T-helper 17 cell (primary cell): Measurements from ENCODE around the gene CASP2. TPM values are rescaled to one million over a fixed set of nuclear protein-coding genes. Genes with fewer than 3 reads are reported as not detected.

ENCODE experiments used
- ATAC-seq: fragments of 150-1000 bp; cut with Tn5 transposase; 2 replicates; pipeline ENCODE4 v1.10.0; 2021; ENCODE audit warnings: mild to moderate bottlenecking, moderate library complexity
- DNase-seq, 3 donors: peaks; one replicate each; pipeline versions ENCODE4 v3.0.0 to v3.0.0-alpha.2; 2020 to 2021
- H3K9me3 ChIP-seq: one replicate; pipeline ENCODE4 v1.7.0; 2013; ENCODE audit warnings: low read length, mild to moderate bottlenecking; ENCODE audit not compliant: control insufficient read depth, poor library complexity, severe bottlenecking
- H3K27ac Mint-ChIP-seq: one replicate; pipeline ENCODE4 v1.8.0; 2022; ENCODE audit warnings: mild to moderate bottlenecking, moderate library complexity, mixed read lengths
- H3K27me3 Mint-ChIP-seq: one replicate; pipeline ENCODE4 v1.8.0; 2022; ENCODE audit warnings: mixed read lengths
- H3K36me3 Mint-ChIP-seq: one replicate; pipeline ENCODE4 v1.8.0; 2022; ENCODE audit warnings: low read depth, mixed read lengths
- H3K4me1 Mint-ChIP-seq: one replicate; pipeline ENCODE4 v1.8.0; 2022; ENCODE audit warnings: mild to moderate bottlenecking, mixed read lengths
- H3K4me3 Mint-ChIP-seq: one replicate; pipeline ENCODE4 v1.8.0; 2022; ENCODE audit warnings: mild to moderate bottlenecking, moderate library complexity, mixed read lengths
- total RNA-seq, 4 donors: library from RNA in 2 of 4; stranded (reverse) in 2 of 4; gene quantifications; one replicate each; pipeline ENCODE4 v1.2.3 and lab custom pipeline; 2022 to 2026

The CASP2 gene
- total RNA-seq (10 to 100 TPM; 49.3 to 52.5 TPM), total RNA-seq (lab: John Stamatoyannopoulos, UW) (48.6 to 56.0 reads per million in 2 donors)

DNA sequence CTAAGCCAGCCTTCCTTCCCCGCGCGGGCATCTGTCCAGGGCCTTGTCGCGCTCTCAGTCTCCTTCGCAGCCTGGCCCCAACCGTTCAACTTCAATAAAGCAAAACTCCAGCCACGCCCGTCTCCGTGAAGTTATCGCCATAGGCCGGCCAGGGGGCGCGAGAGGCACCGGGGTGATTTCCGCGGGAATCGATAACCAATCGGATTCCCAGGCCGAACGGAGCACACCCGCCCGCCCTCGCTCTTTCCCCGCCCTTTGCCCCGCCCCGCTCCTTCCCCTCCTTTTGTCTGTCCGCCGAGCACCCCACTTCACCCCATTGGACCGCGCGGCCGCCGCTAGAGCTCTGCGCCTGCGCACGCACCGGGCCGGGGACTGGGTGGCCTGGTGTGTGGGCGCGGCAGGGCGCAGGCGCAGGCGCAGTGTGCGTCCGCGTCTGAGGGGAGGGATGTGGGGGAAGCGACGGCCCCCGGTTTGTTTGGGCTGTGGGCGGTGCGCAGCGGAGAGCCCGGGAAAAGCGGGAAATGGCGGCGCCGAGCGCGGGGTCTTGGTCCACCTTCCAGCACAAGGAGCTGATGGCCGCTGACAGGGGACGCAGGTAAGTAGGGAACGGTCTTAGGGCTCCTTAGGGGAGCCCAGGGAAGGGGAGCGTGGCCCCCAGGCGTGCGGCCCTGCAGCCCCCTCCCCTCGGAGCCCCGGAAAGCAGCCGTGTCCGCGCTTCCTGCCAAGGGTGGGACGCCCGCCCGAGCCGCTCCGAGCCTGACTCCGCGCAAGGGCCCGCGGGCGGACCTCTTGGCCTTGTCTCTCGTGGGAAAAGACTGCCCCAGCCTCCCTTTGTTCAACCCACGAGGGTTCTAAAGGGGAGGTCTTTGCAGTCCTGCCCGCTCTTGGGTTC is at the start of gene CASP2:
TSS of gene CASP2 (plus strand) at position 417 of the 892 bp plus-strand sequence. CDS start at position 522, 105 bp downstream.
- Mint-ChIP-seq H3K36me3 (peaks cover 5% of the 10 kb centered on the region), H3K4me1 (peaks cover 51% of the 10 kb centered on the region), H3K27me3 (no peaks in the 10 kb centered on the region), H3K4me3 (peak within 1 kb of the TSS; percentile 96), H3K27ac (peak within 1 kb of the TSS; percentile 49)
- peak; percentile 99 to 100 (median 100) for DNase-seq
- peak; percentile 96 for ATAC-seq
- no peaks in the 10 kb centered on the region for H3K9me3 ChIP-seq

DNA sequence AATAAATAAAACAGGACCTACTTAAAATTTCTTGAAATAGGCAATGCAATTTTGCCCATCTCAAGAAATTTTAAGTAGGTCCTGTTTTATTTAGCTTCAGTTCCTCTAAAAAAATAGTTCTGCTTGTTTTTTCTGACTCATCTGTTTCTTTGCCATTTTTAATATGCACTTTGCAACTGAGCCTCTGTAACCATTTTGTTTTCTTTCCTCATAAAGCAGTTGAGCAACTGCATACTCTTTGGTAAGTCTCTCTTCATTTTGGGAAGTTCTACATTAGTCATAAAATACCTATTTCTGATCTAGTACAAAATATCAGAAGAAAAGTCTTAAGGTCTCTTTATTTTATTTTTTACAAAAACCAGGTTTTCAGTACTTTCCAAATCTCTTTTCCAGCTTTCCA is 48.3 kb upstream of the CASP2 start:
- H3K27me3 Mint-ChIP-seq = no peaks in the 10 kb centered on the region
- no peak for ATAC-seq
- peaks cover 10% of the 10 kb centered on the region for H3K9me3 ChIP-seq
- H3K4me1 Mint-ChIP-seq = peaks cover 17% of the 10 kb centered on the region
- DNase-seq = no peak
- no peak overlapping the region for H3K27ac Mint-ChIP-seq
- peaks cover 4% of the 10 kb centered on the region for H3K36me3 Mint-ChIP-seq
- no peak overlapping the region for H3K4me3 Mint-ChIP-seq

DNA sequence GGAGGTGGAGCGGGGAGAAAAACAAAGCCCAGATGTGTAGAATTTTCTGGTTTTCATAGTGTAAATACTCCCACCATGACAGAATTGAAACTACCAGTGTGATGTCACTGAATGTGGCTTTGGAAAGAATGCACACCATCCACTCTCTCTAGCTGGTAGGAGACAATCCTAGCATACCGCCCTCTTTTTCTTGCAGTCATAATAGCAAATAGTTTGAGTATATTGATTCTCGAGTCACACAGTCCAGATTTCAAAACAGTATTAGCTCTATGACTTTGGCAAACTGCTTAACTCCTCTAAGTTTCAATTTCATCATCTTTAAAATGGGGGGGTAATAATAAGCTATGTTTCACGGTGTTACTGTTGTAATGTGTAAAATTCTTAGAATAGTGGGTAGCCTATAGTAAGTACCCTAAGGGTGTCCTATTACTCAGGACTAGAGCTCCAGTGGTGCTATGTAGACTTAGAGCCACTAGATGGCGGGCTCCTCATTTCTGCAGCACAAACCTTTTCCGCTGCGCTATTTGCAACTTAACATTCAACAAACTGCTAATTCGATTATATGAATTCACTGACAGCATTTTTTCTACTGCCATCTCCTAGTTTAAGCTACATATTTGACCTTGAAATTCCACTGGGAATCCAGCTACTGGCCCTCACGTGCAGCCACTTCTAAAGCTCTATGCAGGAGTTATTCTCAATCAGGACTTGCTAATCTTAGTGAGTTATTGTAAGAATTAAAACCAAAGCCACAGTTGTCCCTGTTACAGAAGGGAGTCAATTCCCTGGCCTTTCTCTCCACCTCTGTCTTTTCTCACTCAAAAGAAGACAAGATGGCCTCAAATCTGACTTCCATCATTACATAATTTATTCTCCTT is 47.6 kb upstream of the CASP2 start:
- no peak overlapping the region for H3K27ac Mint-ChIP-seq
- H3K36me3 Mint-ChIP-seq = peaks cover 4% of the 10 kb centered on the region
- peaks cover 10% of the 10 kb centered on the region for H3K9me3 ChIP-seq
- peak; percentile 96 for ATAC-seq
- H3K4me1 Mint-ChIP-seq = peaks cover 21% of the 10 kb centered on the region
- no peak overlapping the region for H3K4me3 Mint-ChIP-seq
- no peaks in the 10 kb centered on the region for H3K27me3 Mint-ChIP-seq
- DNase-seq = peak; percentile 23 to 59 (median 40)

DNA sequence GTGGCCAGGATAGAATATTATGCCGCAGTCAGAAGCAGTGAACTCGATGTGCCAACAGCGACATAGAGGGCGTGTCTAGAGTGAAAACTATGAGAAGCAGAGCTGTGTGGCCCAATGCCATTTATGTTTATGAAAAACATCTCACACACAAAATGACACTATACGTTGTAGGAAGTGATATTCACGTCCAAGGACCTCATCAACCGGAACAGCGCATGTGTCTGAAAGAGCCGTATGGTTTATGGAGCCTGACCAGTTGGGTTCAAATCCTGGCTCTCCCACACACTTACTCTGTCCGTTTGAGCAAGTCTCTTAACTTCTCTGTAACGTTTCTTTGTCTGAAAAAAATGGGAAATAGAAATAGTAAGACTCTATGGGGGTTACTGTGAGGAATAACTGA is 45.8 kb upstream of the CASP2 start:
- DNase-seq (no peak), ATAC-seq (no peak)
- H3K4me1 Mint-ChIP-seq = peaks cover 31% of the 10 kb centered on the region
- no peaks in the 10 kb centered on the region for H3K9me3 ChIP-seq
- H3K27ac Mint-ChIP-seq = no peak overlapping the region
- H3K27me3 Mint-ChIP-seq = no peaks in the 10 kb centered on the region
- no peak overlapping the region for H3K4me3 Mint-ChIP-seq
- peaks cover 5% of the 10 kb centered on the region for H3K36me3 Mint-ChIP-seq

DNA sequence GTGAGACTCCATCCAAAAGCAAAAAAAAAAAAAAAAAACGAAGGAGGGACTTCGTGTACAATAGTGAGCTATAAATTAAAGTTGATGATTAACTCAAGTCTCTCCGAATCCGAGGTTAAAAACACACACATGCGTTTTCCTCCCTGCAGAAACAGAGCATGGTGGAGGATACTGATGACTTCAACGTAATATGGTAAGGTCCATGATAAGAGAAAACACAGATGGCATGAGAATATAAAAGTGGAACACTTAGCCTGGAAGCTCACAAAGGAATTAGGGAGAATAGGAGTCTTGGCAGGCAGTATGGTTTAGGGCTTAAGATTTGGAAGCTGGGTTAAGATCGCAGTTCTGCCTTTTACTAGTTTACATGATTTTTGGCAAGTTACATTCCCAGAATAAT is 45.0 kb upstream of the CASP2 start:
- H3K27ac Mint-ChIP-seq = no peak overlapping the region
- peaks cover 5% of the 10 kb centered on the region for H3K36me3 Mint-ChIP-seq

GRCh38 chr7:143243614-143244013 is 44.5 kb upstream of the CASP2 start:
- peaks cover 35% of the 10 kb centered on the region for H3K4me1 Mint-ChIP-seq
- ATAC-seq (no peak), DNase-seq (no peak)
- no peak overlapping the region for H3K4me3 Mint-ChIP-seq
- no peaks in the 10 kb centered on the region for H3K27me3 Mint-ChIP-seq
- no peaks in the 10 kb centered on the region for H3K9me3 ChIP-seq
- H3K36me3 Mint-ChIP-seq = peaks cover 5% of the 10 kb centered on the region
- peak overlapping the region; percentile 39 for H3K27ac Mint-ChIP-seq

More for the DNA sequence above, 45.0 kb upstream of the CASP2 start:
- DNase-seq (no peak), ATAC-seq (no peak)
- no peaks in the 10 kb centered on the region for H3K9me3 ChIP-seq
- Mint-ChIP-seq H3K4me3 (no peak overlapping the region), H3K4me1 (peaks cover 33% of the 10 kb centered on the region), H3K27me3 (no peaks in the 10 kb centered on the region)

DNA sequence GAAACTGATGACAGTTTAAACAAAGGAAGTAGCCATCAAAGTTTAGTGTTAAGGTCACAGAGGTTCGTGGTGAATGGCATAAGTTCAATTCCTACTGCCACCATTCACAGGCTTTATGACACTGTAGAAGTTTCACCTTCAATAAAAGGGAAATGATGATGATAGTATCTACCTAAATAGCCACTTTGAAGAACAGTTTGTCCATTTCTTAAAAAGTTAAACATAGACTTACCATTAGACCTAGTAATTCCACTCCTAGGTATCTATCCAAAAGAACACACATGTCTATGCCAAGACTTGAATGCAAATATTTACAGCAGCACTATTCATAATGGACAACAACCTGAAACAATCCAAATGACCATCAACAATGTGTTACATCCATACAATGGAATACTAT is 43.8 kb upstream of the CASP2 start:
- no peak overlapping the region for H3K27ac Mint-ChIP-seq
- no peaks in the 10 kb centered on the region for H3K9me3 ChIP-seq
- H3K27me3 Mint-ChIP-seq = no peaks in the 10 kb centered on the region
- H3K36me3 Mint-ChIP-seq = peaks cover 4% of the 10 kb centered on the region
- H3K4me3 Mint-ChIP-seq = peak overlapping the region; percentile 2
- no peak for DNase-seq
- H3K4me1 Mint-ChIP-seq = peaks cover 38% of the 10 kb centered on the region
- no peak for ATAC-seq

DNA sequence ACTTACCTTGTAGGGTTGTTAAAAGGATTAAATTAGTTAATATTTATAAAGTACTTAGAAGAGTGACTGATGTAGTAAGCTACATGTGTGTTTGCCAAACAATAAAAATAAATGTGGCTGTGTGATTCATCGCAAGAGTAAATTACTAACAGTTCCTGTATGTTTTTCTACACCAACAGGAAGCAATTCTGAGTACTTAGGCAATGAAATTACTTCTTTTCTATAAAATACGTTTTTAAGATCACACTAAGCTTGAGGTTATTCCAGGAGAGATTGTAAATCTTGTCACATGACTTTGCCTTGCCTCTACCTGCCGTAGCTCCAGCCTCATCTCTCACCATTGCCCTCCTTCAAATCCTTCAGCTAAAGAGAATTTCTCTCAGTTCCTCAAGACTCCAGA is 43.0 kb upstream of the CASP2 start:
- no peak for DNase-seq
- ATAC-seq = peak; percentile 27
- H3K4me1 Mint-ChIP-seq = peaks cover 38% of the 10 kb centered on the region
- peak overlapping the region; percentile 67 for H3K27ac Mint-ChIP-seq
- H3K4me3 Mint-ChIP-seq = peak overlapping the region; percentile 10
- H3K27me3 Mint-ChIP-seq = no peaks in the 10 kb centered on the region
- H3K9me3 ChIP-seq = no peaks in the 10 kb centered on the region
- H3K36me3 Mint-ChIP-seq = peaks cover 4% of the 10 kb centered on the region

GRCh38 chr7:143247372-143247771 is 40.8 kb upstream of the CASP2 start:
- DNase-seq (no peak), ATAC-seq (no peak)
- no peak overlapping the region for H3K4me3 Mint-ChIP-seq
- H3K27ac Mint-ChIP-seq = peak overlapping the region; percentile 67
- H3K4me1 Mint-ChIP-seq = peaks cover 38% of the 10 kb centered on the region
- no peaks in the 10 kb centered on the region for H3K9me3 ChIP-seq
- H3K27me3 Mint-ChIP-seq = no peaks in the 10 kb centered on the region
- H3K36me3 Mint-ChIP-seq = peaks cover 2% of the 10 kb centered on the region

- peak overlapping the region; percentile 87 for H3K27ac Mint-ChIP-seq
- H3K36me3 Mint-ChIP-seq = peaks cover 2% of the 10 kb centered on the region
- peaks cover 32% of the 10 kb centered on the region for H3K4me1 Mint-ChIP-seq
- H3K4me3 Mint-ChIP-seq = no peak overlapping the region
- DNase-seq (no peak), ATAC-seq (no peak)
- H3K27me3 Mint-ChIP-seq = no peaks in the 10 kb centered on the region
- H3K9me3 ChIP-seq = no peaks in the 10 kb centered on the region
These were observed 39.3 kb upstream of the CASP2 start for GRCh38 chr7:143248761-143249354.

- H3K27ac Mint-ChIP-seq = peak overlapping the region; percentile 87
- ATAC-seq (no peak), DNase-seq (no peak)
- H3K36me3 Mint-ChIP-seq = peaks cover 2% of the 10 kb centered on the region
- H3K4me3 Mint-ChIP-seq = no peak overlapping the region
- H3K27me3 Mint-ChIP-seq = no peaks in the 10 kb centered on the region
- H3K4me1 Mint-ChIP-seq = peaks cover 27% of the 10 kb centered on the region
- no peaks in the 10 kb centered on the region for H3K9me3 ChIP-seq
These were observed 38.0 kb upstream of the CASP2 start for GRCh38 chr7:143250199-143250598.

GRCh38 chr7:143250822-143251221 is 37.3 kb upstream of the CASP2 start:
- Mint-ChIP-seq H3K36me3 (peaks cover 2% of the 10 kb centered on the region), H3K27ac (peak overlapping the region; percentile 87)

DNA sequence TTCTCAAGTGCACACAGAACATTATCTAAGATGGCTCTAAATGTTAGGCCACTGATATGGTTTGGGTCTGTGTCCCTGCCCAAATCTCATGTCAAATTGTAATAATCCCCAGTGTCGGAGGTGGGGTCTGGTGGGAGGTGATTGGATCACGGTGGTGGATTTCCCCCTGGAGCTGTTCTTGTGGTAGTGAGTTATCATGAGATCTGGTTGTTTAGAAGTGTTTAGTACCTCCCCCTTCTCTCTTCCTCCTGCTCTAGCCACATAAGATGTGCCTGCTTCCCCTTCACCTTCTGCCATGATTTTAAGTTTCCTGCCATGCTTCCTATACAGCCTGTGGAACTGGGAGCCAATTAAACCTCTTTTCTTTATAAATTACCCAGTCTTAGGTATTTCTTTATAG is 36.1 kb upstream of the CASP2 start:
- H3K4me3 Mint-ChIP-seq = no peak overlapping the region
- H3K36me3 Mint-ChIP-seq = no peaks in the 10 kb centered on the region
- H3K27me3 Mint-ChIP-seq = no peaks in the 10 kb centered on the region
- H3K9me3 ChIP-seq = no peaks in the 10 kb centered on the region
- DNase-seq = no peak
- peak overlapping the region; percentile 32 for H3K27ac Mint-ChIP-seq
- H3K4me1 Mint-ChIP-seq = peaks cover 32% of the 10 kb centered on the region
- peak; percentile 67 for ATAC-seq

More at GRCh38 chr7:143250822-143251221, 37.3 kb upstream of the CASP2 start:
- peaks cover 27% of the 10 kb centered on the region for H3K4me1 Mint-ChIP-seq
- H3K9me3 ChIP-seq = no peaks in the 10 kb centered on the region
- ATAC-seq (peak; percentile 85), DNase-seq (no peak)
- peak overlapping the region; percentile 5 for H3K4me3 Mint-ChIP-seq
- H3K27me3 Mint-ChIP-seq = no peaks in the 10 kb centered on the region
